H1 (cell line): Measurements from ENCODE around the gene YBX3.

Source experiments
- ATF3 ChIP-seq: IDR thresholded peaks from 2 replicates; pipeline ENCODE4 v1.6.1; 2011; ENCODE audit warnings: low read depth, mild to moderate bottlenecking, low read length; ENCODE audit not compliant: insufficient read depth
- CTCF ChIP-seq, 3 experiments: IDR thresholded peaks; 1 replicate in 2 of 3; 2 replicates in 1 of 3; pipeline versions ENCODE4 v1.5.1 to v1.6.1; 2011; ENCODE audit warnings: low read length in 3 of 3, mild to moderate bottlenecking in 3 of 3, inconsistent platforms in 2 of 3, low read depth in 1 of 3, moderate library complexity in 1 of 3; ENCODE audit not compliant: insufficient read depth in 1 of 3; ENCODE audit errors: control extremely low read depth in 1 of 3
- JUN ChIP-seq: IDR thresholded peaks from 2 replicates; pipeline ENCODE4 v1.6.1; 2011; ENCODE audit warnings: low read depth, mild to moderate bottlenecking, improper control_type of control experiment, low read length
- MAFK ChIP-seq: IDR thresholded peaks from 2 replicates; pipeline ENCODE4 v1.6.1; 2012; ENCODE audit warnings: low read depth, mild to moderate bottlenecking, improper control_type of control experiment, low read length
- PHF8 ChIP-seq: fragments of 200-600 bp; sonication (generic); conservative IDR thresholded peaks from 2 replicates; pipeline ENCODE4 v1.7.1; 2012; ENCODE audit warnings: low read depth, mild to moderate bottlenecking, inconsistent platforms, low read length, moderate library complexity
- POLR2AphosphoS5 ChIP-seq: IDR thresholded peaks from 2 replicates; pipeline ENCODE4 v1.6.1; 2011; ENCODE audit warnings: low read depth, low read length
- SRF ChIP-seq: IDR thresholded peaks from 2 replicates; pipeline ENCODE4 v1.6.1; 2011; ENCODE audit warnings: mild to moderate bottlenecking, low read depth, low read length, moderate library complexity
- TAF1 ChIP-seq: IDR thresholded peaks from 2 replicates; pipeline ENCODE4 v1.6.1; 2011; ENCODE audit warnings: mild to moderate bottlenecking, low read depth, low read length

DNA sequence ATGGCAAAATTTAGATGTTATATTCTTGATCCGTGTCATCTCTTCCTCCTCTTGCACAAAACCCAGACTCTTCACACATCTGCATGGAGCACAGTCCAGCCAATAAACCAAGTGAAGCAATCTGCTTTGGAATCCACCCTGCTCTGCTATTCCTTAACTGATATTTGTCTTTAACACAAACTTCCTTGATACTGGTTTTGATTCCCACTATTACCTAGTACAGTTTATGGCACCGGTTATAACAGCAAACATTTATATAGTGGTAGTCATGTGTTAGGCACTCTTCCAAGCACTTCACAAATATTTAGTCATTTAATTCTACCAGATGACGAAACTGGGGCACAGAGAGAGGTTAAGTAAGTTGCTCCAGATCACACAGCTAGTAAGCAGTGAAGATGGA lies 61.8 kb downstream of the YBX3 start:
- TF ChIP-seq CTCF (IDR thresholded peaks at IDR 0.05; ENCODE audit: control extremely low read depth in 1 of 3, insufficient read depth in 1 of 3, low read depth in 1 of 3, low read length in 3 of 3) (no peak), POLR2AphosphoS5 (no peak), SRF (no peak), MAFK (no peak), ATF3 (no peak), TAF1 (no peak), JUN (no peak), PHF8 (no peak)
